ENCODE results near the gene BST1.
A peak's percentile ranks its signal among the peaks of the same experiment; 100 is the strongest.

Gene BST1

GRCh38 chr4:15676899-15677298 is 26.0 kb upstream of the BST1 start:
- no peak for DNase-seq

DNA sequence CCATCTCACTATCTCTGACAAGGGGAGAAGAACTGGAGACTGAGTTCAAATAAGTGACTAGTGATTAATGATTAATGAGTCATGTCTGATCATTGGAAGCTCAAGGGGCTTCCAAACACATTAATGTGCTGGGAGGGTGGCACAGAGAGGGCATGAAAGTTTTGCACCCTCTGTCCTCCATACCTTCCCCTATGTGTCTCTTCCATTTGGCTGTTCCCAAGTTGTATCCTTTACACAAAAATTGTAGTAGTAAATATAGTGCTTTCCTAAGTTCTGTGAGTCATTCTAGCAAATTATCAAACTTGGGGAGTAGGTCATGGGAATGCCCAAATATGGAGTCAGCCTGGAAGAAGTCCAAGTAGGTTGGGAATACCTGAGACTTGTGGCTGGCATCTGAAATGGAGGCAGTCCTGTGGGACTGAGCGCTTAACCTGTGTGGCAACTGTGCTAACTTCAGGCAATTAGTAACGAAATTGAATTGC is 25.3 kb upstream of the BST1 start:
- no peak for DNase-seq

GRCh38 chr4:15681067-15681371 is 21.8 kb upstream of the BST1 start:
- DNase-seq, result no peak

GRCh38 chr4:15681372-15682241 is 21.3 kb upstream of the BST1 start, which contains the start of gene FAM200B:
TSS of gene FAM200B (plus strand) at chr4:15681827. CDS start at chr4:15686978, 5,151 bp downstream.
- DNase-seq, result peak; percentile 71

GRCh38 chr4:15682242-15683142 is 20.4 kb upstream of the BST1 start:
- DNase-seq, result no peak

- no peak for DNase-seq
These were observed 19.7 kb upstream of the BST1 start for GRCh38 chr4:15683143-15683495.

- DNase-seq, result no peak
These were observed 18.4 kb upstream of the BST1 start for GRCh38 chr4:15684498-15684897.

GRCh38 chr4:15688051-15688450 is 14.8 kb upstream of the BST1 start:
- DNase-seq, result no peak

DNA sequence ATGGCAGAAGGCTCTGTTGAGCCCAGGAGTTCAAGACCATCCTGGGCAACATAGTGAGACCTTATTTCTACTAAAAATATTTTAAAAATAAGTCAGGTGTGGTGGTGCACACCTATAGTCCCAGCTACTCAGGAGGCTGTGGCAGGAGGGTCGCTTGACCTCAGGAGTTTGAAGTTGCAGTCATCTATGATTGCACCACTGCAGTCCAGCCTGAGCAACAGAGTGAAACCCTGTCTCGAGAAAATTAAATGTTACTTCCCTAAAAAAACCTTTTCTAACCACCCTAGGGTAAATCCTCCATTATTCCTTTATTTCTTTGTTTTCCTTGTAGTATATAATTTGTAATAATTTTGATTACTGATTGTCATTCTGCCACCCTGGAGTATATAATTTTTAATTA is 13.3 kb upstream of the BST1 start:
- DNase-seq, result no peak

DNA sequence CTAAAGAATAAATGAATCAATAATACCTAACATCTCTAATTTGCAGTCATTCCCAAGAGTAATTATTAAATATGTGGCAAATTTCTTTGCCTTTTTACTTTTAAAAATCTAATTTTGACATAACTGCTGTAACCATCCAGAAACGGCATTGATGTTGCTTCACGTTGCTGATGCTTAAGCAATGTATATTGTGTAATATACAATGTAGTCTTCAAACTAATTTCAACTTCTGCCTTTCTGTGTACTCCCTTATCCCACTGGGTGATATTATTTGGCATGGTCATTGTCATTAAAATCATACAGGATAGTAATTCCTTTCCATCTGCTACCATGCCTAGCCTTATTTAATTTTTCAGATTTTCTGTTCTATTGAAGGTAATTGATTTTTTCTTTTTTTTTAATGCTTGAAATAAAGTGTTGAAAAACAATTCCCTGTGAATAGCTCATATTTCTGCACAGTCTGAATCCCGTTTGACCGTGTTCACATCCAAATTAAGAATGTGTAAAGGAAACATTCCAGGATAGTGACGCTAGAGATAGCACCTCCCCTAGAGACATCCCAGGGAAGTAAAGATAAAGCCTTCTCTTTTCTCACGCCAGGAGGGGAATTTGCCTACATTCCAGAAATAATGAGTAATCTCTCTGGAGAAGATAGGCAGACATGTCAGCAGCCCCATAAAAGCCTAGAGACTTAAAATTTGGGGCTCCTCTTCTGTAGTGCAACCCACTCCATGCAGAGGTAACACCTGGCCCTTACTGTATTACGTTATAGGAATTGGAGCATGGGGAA is 12.7 kb upstream of the BST1 start:
- no peak for DNase-seq

GRCh38 chr4:15691346-15692135 is 11.3 kb upstream of the BST1 start:
- DNase-seq, result no peak

DNA sequence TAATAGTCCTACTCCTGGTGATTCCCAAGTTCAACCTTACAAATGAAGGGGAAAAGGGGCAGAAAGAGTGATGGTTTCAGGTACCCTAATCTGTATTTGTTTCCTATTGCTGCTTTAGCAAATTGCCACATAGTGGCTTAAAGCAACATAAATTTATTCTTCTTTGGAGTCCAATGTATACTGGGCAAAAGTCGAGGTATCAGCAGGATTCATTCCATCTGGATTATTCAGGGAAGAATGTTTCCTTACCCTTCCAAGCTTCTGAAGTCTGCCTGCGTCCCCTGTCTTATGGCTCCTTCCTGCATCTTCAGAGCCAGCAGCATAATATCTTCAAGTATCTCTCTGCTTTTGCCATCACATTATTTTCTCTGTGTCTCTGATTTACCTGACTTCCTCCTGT is 10.3 kb upstream of the BST1 start:
- DNase-seq, result no peak

DNA sequence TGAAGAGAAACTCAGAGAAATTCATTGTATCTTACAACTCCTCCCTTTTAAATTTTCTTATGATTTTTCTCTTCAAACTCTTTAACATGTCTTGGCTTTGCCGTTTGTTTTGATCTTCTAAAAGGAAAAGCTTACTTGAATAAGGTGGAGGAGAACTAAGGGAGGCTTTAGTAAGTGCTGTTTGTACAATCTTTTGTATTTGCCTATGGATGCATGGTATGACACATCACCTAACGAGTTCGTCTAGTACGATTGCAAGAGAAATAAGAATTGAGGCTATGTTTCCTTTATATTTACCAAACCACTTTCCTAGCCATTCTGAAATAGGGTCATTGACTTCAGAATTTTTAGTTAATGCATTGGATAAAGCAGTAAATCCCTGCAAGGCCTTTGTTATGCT is 8.4 kb upstream of the BST1 start:
- no peak for DNase-seq

DNA sequence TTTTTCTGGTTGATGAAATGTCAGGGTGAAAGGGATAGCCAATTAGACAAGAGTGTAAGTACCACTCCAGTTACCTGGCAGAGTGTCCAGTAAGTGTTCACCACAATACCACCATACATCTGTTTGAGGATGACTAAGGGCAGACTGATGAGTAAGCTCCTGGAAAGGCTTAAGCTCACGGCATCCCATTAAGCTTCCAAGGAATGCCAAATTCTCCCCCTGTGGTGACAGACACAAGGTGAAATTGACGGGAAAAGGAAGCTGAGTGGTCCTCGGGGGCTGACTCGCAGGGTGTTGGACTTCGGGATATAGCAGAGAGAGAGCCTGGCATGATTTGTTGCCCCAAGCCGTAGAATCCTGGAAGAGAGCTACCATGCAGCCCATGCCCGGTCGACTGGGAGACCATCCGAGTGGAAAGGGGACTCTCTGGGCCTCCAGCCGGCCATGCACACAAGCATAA is 7.6 kb upstream of the BST1 start:
- DNase-seq, result no peak

DNA sequence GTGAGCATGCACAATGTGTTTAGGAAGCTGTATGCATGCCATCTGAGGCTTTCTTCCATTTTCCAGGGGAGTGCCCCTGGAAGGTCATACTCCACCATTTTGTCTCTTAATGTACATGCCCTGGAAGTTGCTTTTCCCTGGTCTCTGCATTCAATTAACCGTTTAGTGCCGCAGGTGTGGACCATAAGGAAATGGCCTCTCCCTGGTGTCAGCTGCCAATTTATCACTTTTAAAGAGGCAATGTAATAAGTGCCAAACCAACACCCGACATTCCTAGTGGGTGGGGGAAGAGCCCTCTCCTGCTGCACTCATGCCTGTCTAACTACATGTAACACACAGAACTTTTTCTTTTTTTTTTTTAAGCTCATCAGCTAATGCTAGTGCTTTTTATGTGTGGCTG is 7.1 kb upstream of the BST1 start:
- no peak for DNase-seq

- DNase-seq, result no peak
These were observed 6.0 kb upstream of the BST1 start for GRCh38 chr4:15696866-15697265.

GRCh38 chr4:15703439-15703838 is 574 bp downstream of the BST1 start:
- DNase-seq, result no peak

GRCh38 chr4:15704129-15704528 is 1.3 kb downstream of the BST1 start:
- DNase-seq, result no peak

GRCh38 chr4:15706646-15707362 is 3.9 kb downstream of the BST1 start:
- no peak for DNase-seq

DNA sequence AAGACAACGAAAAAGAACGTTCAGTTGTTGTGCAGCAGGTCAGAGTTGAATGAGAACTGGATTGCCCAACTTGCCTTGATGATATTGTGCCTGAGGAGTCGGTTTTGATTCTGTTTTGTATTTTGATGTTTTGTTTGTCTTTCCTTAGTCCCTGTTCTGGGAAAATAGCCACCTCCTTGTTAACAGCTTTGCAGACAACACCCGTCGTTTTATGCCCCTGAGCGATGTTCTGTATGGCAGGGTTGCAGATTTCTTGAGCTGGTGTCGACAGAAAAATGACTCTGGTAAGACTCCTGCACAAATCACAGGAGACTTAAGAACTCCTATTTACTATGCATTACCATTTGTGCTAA is 4.5 kb downstream of the BST1 start:
- no peak for DNase-seq

GRCh38 chr4:15711762-15712161 is 8.9 kb downstream of the BST1 start:
- no peak for DNase-seq

GRCh38 chr4:15712214-15712613 is 9.3 kb downstream of the BST1 start:
- no peak for DNase-seq

Measured in activated gamma-delta T cell (primary cell).